Spleen (tissue), 7 donors: ENCODE results near the gene FAM120A.

Source experiments
- CTCF ChIP-seq, 11 experiments: fragments of 200-600 bp in 7 of 11; fragments of 450-650 bp in 4 of 11; sonication (generic) in 4 of 11; IDR thresholded peaks in 8 of 11; conservative IDR thresholded peaks in 3 of 11; 1 replicate in 7 of 11; 2 replicates in 4 of 11; pipeline versions ENCODE4 v1.4.0 to v1.8.0; 2016 to 2021; ENCODE audit warnings: antibody characterized with exemption in 11 of 11, inconsistent platforms in 4 of 11, mild to moderate bottlenecking in 1 of 11
- POLR2A ChIP-seq, 3 donors: fragments of 450-650 bp; IDR thresholded peaks; one replicate each; pipeline ENCODE4 v1.5.1; 2017; ENCODE audit warnings: antibody characterized with exemption in 3 of 3, mild to moderate bottlenecking in 1 of 3
- POLR2AphosphoS5 ChIP-seq, 3 donors: sonication (generic); formaldehyde crosslinking; IDR thresholded peaks; one replicate each; pipeline ENCODE4 v1.5.1; 2017; ENCODE audit warnings: antibody characterized with exemption in 3 of 3
- donor health status: DM: no; HTN: no; CAD: no; lungs with moderate emphysema.
- donor health status: DM: no; HTN: no; CAD: no.
- donor health status: DM: no; HTN: no; CAD: no.

GRCh38 chr9:93610206-93610605, 158.7 kb downstream of the FAM120A start:
- TF ChIP-seq CTCF (IDR thresholded peaks at IDR 0.05 in 8 of 11, conservative IDR thresholded peaks at IDR 0.05 in 3 of 11): no peak
- no peak for TF ChIP-seq POLR2A (IDR thresholded peaks at IDR 0.05)
- no peak for TF ChIP-seq POLR2AphosphoS5 (IDR thresholded peaks at IDR 0.05)
